ENCODE data around the gene FAM81A.

DNA sequence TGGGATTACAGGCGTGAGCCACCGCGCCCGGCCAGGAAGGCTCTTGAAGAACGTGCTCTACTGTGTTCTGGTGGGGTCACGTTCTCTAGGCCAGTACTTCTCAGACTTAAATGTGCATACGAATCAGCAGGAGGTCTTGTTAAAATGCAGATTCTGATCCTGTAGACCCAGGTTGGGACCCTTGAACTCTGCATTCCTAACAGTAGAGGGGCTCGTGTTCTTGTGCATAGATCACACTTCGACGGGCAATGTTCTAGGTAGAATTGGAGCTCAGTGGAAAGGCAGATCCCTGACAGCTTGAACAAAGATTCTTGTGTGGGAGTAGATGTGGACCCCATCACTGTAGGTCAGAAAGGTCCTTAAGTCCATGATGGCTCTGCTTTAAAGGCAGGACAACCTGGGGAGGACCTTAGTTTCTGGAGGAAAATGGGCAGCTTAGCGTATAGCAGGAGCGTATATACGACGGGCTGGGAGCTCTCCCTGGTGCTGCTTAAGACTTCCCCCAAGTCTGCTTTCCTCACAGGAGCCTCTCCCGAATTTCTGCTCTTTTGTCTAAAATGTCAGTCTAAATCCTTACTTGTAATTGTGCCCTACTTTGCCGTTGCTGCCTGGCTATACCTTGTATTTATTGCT lies 16.9 kb upstream of the FAM81A start:
- TF ChIP-seq, protein P1, sequence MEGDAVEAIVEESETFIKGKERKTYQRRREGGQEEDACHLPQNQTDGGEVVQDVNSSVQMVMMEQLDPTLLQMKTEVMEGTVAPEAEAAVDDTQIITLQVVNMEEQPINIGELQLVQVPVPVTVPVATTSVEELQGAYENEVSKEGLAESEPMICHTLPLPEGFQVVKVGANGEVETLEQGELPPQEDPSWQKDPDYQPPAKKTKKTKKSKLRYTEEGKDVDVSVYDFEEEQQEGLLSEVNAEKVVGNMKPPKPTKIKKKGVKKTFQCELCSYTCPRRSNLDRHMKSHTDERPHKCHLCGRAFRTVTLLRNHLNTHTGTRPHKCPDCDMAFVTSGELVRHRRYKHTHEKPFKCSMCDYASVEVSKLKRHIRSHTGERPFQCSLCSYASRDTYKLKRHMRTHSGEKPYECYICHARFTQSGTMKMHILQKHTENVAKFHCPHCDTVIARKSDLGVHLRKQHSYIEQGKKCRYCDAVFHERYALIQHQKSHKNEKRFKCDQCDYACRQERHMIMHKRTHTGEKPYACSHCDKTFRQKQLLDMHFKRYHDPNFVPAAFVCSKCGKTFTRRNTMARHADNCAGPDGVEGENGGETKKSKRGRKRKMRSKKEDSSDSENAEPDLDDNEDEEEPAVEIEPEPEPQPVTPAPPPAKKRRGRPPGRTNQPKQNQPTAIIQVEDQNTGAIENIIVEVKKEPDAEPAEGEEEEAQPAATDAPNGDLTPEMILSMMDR (IDR thresholded peaks at IDR 0.05 in 8 of 11, conservative IDR thresholded peaks at IDR 0.05 in 3 of 11), result no peak
- TF ChIP-seq POLR2A (IDR thresholded peaks at IDR 0.05), result no peak
